ENCODE results near the gene GRIK4. TPM values are rescaled to one million over a fixed set of nuclear protein-coding genes. Genes with fewer than 3 reads are reported as not detected.

The GRIK4 gene
- total and polyA plus RNA-seq, 2 donors (not counting 1 experiment from before 2014, with no cell fraction given): 0.12 to 0.27 TPM

DNA sequence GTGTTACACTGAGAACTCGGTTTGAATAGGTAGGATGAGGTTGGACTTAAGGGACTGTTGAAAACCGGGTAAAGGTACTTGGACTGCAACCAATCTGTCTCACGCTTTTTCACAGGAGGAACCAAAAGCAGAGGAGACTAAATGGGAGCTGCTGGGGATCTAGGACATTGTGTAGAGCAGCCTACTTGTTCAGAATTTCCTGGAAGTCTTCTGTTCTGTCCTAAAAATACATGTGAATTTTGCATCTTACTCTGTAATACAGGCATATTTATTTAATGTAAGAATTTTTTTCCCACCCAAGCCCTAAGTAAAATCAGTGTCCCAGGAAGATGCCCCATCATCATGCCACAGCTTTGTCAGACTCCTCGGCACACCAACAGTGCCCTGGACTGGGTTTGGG is 460.3 kb downstream of the GRIK4 start:
- Mint-ChIP-seq H3K9me3 (ENCODE audit: insufficient read depth) (no peaks in the 10 kb centered on the region), H3K27me3 (peaks cover 30% of the 10 kb centered on the region), H3K4me1 (no peaks in the 10 kb centered on the region), H3K27ac (no peak overlapping the region), H3K4me3 (no peak overlapping the region)
- ATAC-seq (ENCODE audit: low read depth) (no peak), DNase-seq (no peak)
- Histone ChIP-seq H2AFZ (ENCODE audit: insufficient read depth, low read depth, low read length, poor library complexity, severe bottlenecking) (no peak overlapping the region), H3K4me1 (ENCODE audit: control insufficient read depth in 2 of 2, insufficient read depth in 2 of 2, low read length in 2 of 2) (no peaks in the 10 kb centered on the region), H3K9ac (ENCODE audit: low read length) (no peak overlapping the region), H3K9me3 (ENCODE audit: control extremely low read depth in 1 of 3, control insufficient read depth in 2 of 3, insufficient read depth in 1 of 3, low read length in 2 of 3) (no peaks in the 10 kb centered on the region), H3K79me2 (ENCODE audit: control insufficient read depth, insufficient read depth, low read length) (no peaks in the 10 kb centered on the region), H3K27ac (ENCODE audit: low read length in 2 of 2) (no peak overlapping the region), H3K36me3 (replicated peaks in 1 of 2; ENCODE audit: control extremely low read depth in 1 of 2, control insufficient read depth in 1 of 2, extremely low read depth in 1 of 2, insufficient read depth in 2 of 2, low read length in 1 of 2) (no peaks in the 10 kb centered on the region), H3K4me2 (replicated peaks; ENCODE audit: low read depth, low read length, poor library complexity, severe bottlenecking) (no peak overlapping the region), H4K20me1 (ENCODE audit: control insufficient read depth, insufficient read depth, low read length, poor library complexity, severe bottlenecking) (no peaks in the 10 kb centered on the region), H3K4me3 (ENCODE audit: control extremely low read depth in 1 of 5, extremely low read depth in 1 of 5, insufficient read depth in 1 of 5, low read depth in 2 of 5, low read length in 4 of 5) (no peak overlapping the region), H3K27me3 (replicated peaks in 1 of 4; ENCODE audit: control extremely low read depth in 1 of 4, control insufficient read depth in 3 of 4, insufficient read depth in 4 of 4, low read length in 3 of 4) (peaks cover 0 to 4% (median 1%) of the 10 kb centered on the region in 4 experiments)
- POLR2A ChIA-PET: no interaction called here
- intact Hi-C loops (cut with micrococcal nuclease): no loop called here
- CTCF ChIA-PET: no interaction called here
- WGBS (ENCODE audit: insufficient coverage): 73% methylated on average over 2 of the region's 4 CpGs
- TF ChIP-seq CTCF (IDR thresholded peaks at IDR 0.05) (no peak), EZH2 (IDR thresholded peaks at IDR 0.05; ENCODE audit: borderline replicate concordance, insufficient read depth, low read depth, low read length, poor library complexity, severe bottlenecking) (no peak)

- CTCF ChIA-PET: no interaction called here
Measured at GRCh38 chr11:120972621-120973020, 461.1 kb downstream of the GRIK4 start.

More at GRCh38 chr11:120972621-120973020, 461.1 kb downstream of the GRIK4 start:
- Histone ChIP-seq H3K9me3 (ENCODE audit: control extremely low read depth in 1 of 3, control insufficient read depth in 2 of 3, insufficient read depth in 1 of 3, low read length in 2 of 3) (no peaks in the 10 kb centered on the region), H3K27ac (ENCODE audit: low read length in 2 of 2) (no peak overlapping the region), H3K27me3 (replicated peaks in 1 of 4; ENCODE audit: control extremely low read depth in 1 of 4, control insufficient read depth in 3 of 4, insufficient read depth in 4 of 4, low read length in 3 of 4) (peaks cover 0 to 4% (median 1%) of the 10 kb centered on the region in 4 experiments), H3K9ac (ENCODE audit: low read length) (no peak overlapping the region), H3K4me2 (replicated peaks; ENCODE audit: low read depth, low read length, poor library complexity, severe bottlenecking) (no peak overlapping the region), H3K4me1 (ENCODE audit: control insufficient read depth in 2 of 2, insufficient read depth in 2 of 2, low read length in 2 of 2) (no peaks in the 10 kb centered on the region), H3K79me2 (ENCODE audit: control insufficient read depth, insufficient read depth, low read length) (no peaks in the 10 kb centered on the region), H3K4me3 (ENCODE audit: control extremely low read depth in 1 of 5, extremely low read depth in 1 of 5, insufficient read depth in 1 of 5, low read depth in 2 of 5, low read length in 4 of 5) (no peak overlapping the region), H3K36me3 (replicated peaks in 1 of 2; ENCODE audit: control extremely low read depth in 1 of 2, control insufficient read depth in 1 of 2, extremely low read depth in 1 of 2, insufficient read depth in 2 of 2, low read length in 1 of 2) (no peaks in the 10 kb centered on the region), H2AFZ (ENCODE audit: insufficient read depth, low read depth, low read length, poor library complexity, severe bottlenecking) (no peak overlapping the region), H4K20me1 (ENCODE audit: control insufficient read depth, insufficient read depth, low read length, poor library complexity, severe bottlenecking) (no peaks in the 10 kb centered on the region)
- intact Hi-C loops (cut with micrococcal nuclease): no loop called here
- H3K4me1 Mint-ChIP-seq: no peaks in the 10 kb centered on the region
- no peak overlapping the region for H3K27ac Mint-ChIP-seq
- H3K4me3 Mint-ChIP-seq: no peak overlapping the region
- H3K9me3 Mint-ChIP-seq (ENCODE audit: insufficient read depth): no peaks in the 10 kb centered on the region
- DNase-seq (no peak), ATAC-seq (ENCODE audit: low read depth) (no peak)
- H3K27me3 Mint-ChIP-seq: peaks cover 30% of the 10 kb centered on the region
- POLR2A ChIA-PET: no interaction called here
- TF ChIP-seq CTCF (IDR thresholded peaks at IDR 0.05) (no peak), EZH2 (IDR thresholded peaks at IDR 0.05; ENCODE audit: borderline replicate concordance, insufficient read depth, low read depth, low read length, poor library complexity, severe bottlenecking) (no peak)
- WGBS (ENCODE audit: insufficient coverage): 100% methylated on average over 4 of the region's 6 CpGs
